ENCODE results near the gene PRKAR2A. TPM values are rescaled to one million over a fixed set of nuclear protein-coding genes. Genes with fewer than 3 reads are reported as not detected.

PRKAR2A gene
- total and polyA plus RNA-seq, 10 of the 15 experiments (the other 5 are each of a cell fraction or from before 2014, with no cell fraction given), result 9.8 to 46.2 (median 13.2) TPM

DNA sequence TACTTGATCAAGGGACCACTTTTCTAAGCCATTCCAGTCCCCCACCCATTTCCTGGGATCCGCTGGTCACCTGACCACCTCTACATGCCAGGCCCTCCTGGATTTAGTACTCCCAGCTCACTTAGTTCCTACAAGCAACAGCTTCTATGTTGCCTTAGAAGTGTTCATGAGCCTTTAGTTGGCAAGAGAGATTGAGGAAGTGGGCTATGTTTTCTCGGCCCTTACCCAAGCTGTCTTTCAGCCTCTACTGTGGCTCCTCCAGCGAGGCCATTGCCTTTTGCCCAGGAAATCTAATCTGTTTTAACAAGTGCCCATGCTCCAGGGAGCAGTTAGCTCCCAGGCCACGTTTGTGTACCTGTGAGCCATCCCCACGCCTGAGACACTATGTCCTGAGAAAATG, 4.5 kb upstream of the PRKAR2A start:
- DNase-seq (ENCODE audit: low read depth, low spot score) (no peak), ATAC-seq (no peak), FAIRE-seq (no peak)
- in situ Hi-C loops (cut with MboI) (no loop called here), intact Hi-C loops (cut with micrococcal nuclease; ENCODE audit: unreplicated experiment) (no loop called here)
- Histone ChIP-seq H3K79me2 (ENCODE audit: control insufficient read depth, insufficient read depth, low read length) (peaks cover under 1% of the 10 kb centered on the region), H2AFZ (ENCODE audit: control insufficient read depth, low read depth, low read length) (no peak overlapping the region), H4K20me1 (ENCODE audit: control insufficient read depth, insufficient read depth) (no peaks in the 10 kb centered on the region), H3K4me2 (ENCODE audit: control insufficient read depth, insufficient read depth) (no peak overlapping the region), H3K27ac (ENCODE audit: control insufficient read depth, insufficient read depth) (no peak overlapping the region), H3K4me1 (ENCODE audit: control insufficient read depth, insufficient read depth, low read length) (peaks cover 8% of the 10 kb centered on the region), H3K27me3 (replicated peaks in 1 of 2; ENCODE audit: control insufficient read depth in 2 of 2, insufficient read depth in 2 of 2, low read length in 1 of 2) (no peaks in the 10 kb centered on the region), H3K36me3 (ENCODE audit: control insufficient read depth in 2 of 2, insufficient read depth in 2 of 2, low read length in 1 of 2) (no peaks in the 10 kb centered on the region), H3K9ac (ENCODE audit: control insufficient read depth, insufficient read depth, low read length) (no peak overlapping the region), H3K9me3 (replicated peaks; ENCODE audit: control insufficient read depth, insufficient read depth, low read length) (no peaks in the 10 kb centered on the region), H3K4me3 (no peak overlapping the region)
- WGBS (ENCODE audit: insufficient coverage, insufficient replicate concordance, low lambda C conversion rate, missing lambda C conversion rate), result 73% methylated on average over 5 of the region's 5 CpGs
- ChIA-PET CTCF (no interaction called here), SMC1A (ENCODE audit: uncharacterized antibody, unreplicated experiment) (interaction anchor here (0.6 kb wide), 1 partner anchor 137 kb away, joined by 4 read pairs; no protein-coding TSS in a partner anchor), RAD21 (ENCODE audit: unreplicated experiment) (no interaction called here), POLR2A (no interaction called here)
- BruUV-seq (replicated peaks), result no TSS peak
- TF ChIP-seq SPI1 (IDR thresholded peaks at IDR 0.05; ENCODE audit: borderline replicate concordance, insufficient read depth, low read depth, low read length), result peak; percentile 56; the same call in 1 of the 2 replicates
- TF ChIP-seq, protein P1, sequence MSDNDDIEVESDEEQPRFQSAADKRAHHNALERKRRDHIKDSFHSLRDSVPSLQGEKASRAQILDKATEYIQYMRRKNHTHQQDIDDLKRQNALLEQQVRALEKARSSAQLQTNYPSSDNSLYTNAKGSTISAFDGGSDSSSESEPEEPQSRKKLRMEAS (IDR thresholded peaks at IDR 0.05; ENCODE audit: low read depth, low read length), result no peak

DNA sequence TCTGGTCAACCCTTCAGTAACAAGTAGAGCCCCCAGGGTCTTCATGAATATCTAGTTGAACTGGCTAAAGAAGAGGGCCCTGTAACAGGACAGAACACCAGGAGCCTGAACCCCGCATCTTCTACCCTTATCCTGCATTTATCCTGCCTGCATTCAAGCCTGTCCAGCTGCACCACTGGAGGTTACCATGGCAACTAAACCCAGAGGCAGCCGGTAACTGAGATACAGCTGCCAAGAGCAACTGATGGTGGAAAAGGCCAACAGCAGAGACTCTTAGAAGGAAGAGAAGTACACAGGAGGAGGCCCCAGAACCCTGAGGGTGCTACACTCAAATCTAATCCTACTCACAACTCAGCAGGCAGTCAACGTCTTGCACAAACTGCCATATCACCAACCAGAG, 3.7 kb upstream of the PRKAR2A start:
- Histone ChIP-seq H3K4me3 (no peak overlapping the region), H3K79me2 (ENCODE audit: control insufficient read depth, insufficient read depth, low read length) (peaks cover 8% of the 10 kb centered on the region), H3K27me3 (replicated peaks in 1 of 2; ENCODE audit: control insufficient read depth in 2 of 2, insufficient read depth in 2 of 2, low read length in 1 of 2) (no peaks in the 10 kb centered on the region), H3K4me2 (ENCODE audit: control insufficient read depth, insufficient read depth) (no peak overlapping the region), H3K9ac (ENCODE audit: control insufficient read depth, insufficient read depth, low read length) (no peak overlapping the region), H3K9me3 (replicated peaks; ENCODE audit: control insufficient read depth, insufficient read depth, low read length) (no peaks in the 10 kb centered on the region), H3K4me1 (ENCODE audit: control insufficient read depth, insufficient read depth, low read length) (peaks cover 8% of the 10 kb centered on the region), H2AFZ (ENCODE audit: control insufficient read depth, low read depth, low read length) (no peak overlapping the region), H3K27ac (ENCODE audit: control insufficient read depth, insufficient read depth) (no peak overlapping the region), H3K36me3 (ENCODE audit: control insufficient read depth in 2 of 2, insufficient read depth in 2 of 2, low read length in 1 of 2) (no peaks in the 10 kb centered on the region), H4K20me1 (ENCODE audit: control insufficient read depth, insufficient read depth) (no peaks in the 10 kb centered on the region)
- peak; percentile 48; the same call in 1 of the 2 replicates for TF ChIP-seq BMI1 (IDR thresholded peaks at IDR 0.05; ENCODE audit: borderline replicate concordance)
- TF ChIP-seq, protein P2, sequence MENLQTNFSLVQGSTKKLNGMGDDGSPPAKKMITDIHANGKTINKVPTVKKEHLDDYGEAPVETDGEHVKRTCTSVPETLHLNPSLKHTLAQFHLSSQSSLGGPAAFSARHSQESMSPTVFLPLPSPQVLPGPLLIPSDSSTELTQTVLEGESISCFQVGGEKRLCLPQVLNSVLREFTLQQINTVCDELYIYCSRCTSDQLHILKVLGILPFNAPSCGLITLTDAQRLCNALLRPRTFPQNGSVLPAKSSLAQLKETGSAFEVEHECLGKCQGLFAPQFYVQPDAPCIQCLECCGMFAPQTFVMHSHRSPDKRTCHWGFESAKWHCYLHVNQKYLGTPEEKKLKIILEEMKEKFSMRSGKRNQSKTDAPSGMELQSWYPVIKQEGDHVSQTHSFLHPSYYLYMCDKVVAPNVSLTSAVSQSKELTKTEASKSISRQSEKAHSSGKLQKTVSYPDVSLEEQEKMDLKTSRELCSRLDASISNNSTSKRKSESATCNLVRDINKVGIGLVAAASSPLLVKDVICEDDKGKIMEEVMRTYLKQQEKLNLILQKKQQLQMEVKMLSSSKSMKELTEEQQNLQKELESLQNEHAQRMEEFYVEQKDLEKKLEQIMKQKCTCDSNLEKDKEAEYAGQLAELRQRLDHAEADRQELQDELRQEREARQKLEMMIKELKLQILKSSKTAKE (IDR thresholded peaks at IDR 0.05; ENCODE audit: low read depth, poor library complexity, severe bottlenecking), result no peak
- WGBS (ENCODE audit: insufficient coverage, insufficient replicate concordance, low lambda C conversion rate, missing lambda C conversion rate), result 93% methylated on average over 3 of the region's 3 CpGs
- DNase-seq (ENCODE audit: low read depth, low spot score) (no peak), FAIRE-seq (no peak), ATAC-seq (no peak)
- BruUV-seq (replicated peaks), result no TSS peak
- ChIA-PET POLR2A (interaction anchor here (0.6 kb wide), 1 partner anchor 122 kb away, joined by 3 read pairs; no protein-coding TSS in a partner anchor), CTCF (no interaction called here), RAD21 (ENCODE audit: unreplicated experiment) (no interaction called here), SMC1A (ENCODE audit: uncharacterized antibody, unreplicated experiment) (no interaction called here)
- in situ Hi-C loops (cut with MboI) (no loop called here), intact Hi-C loops (cut with micrococcal nuclease; ENCODE audit: unreplicated experiment) (no loop called here)
